NB4 (cell line): ENCODE data around the gene PIP4K2A.

ENCODE experiments used
- MYC ChIP-seq: IDR thresholded peaks from 2 replicates; pipeline ENCODE4 v1.6.1; 2011; ENCODE audit warnings: low read depth, low read length
- POLR2A ChIP-seq: IDR thresholded peaks from 2 replicates; pipeline ENCODE4 v1.6.1; 2011; ENCODE audit warnings: mild to moderate bottlenecking; ENCODE audit not compliant: insufficient read length; ENCODE audit errors: extremely low read depth
- TF ChIP-seq, protein P1 (sequence below): IDR thresholded peaks from one replicate; pipeline ENCODE4 v1.5.1; 2012; ENCODE audit warnings: low read depth, low read length
- TF ChIP-seq, protein P2 (sequence below): IDR thresholded peaks from 2 replicates; pipeline ENCODE4 v1.6.1; 2011; ENCODE audit warnings: low read depth, low read length

DNA sequence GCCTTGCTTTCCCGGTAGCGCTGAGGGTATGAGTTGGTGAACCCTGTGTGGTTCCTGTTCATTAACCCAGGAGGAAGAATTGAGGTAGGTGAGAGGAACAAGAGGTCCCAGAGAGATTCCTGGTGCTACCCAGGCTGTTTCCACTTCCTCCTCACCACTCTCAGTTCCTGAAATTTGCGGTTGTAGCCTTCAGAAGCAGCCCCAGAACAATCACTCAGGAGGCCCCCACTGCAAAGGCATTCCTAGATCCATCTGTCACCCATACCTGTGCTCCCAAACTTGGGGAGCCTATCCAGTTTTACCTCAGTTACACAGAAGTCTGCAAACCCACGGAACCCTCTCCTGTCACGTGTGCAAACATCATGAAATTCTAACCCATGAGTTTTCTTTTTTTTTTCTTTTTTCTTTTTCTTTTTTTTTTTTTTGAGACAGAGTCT lies 9.0 kb upstream of the PIP4K2A start:
- TF ChIP-seq, protein P1, sequence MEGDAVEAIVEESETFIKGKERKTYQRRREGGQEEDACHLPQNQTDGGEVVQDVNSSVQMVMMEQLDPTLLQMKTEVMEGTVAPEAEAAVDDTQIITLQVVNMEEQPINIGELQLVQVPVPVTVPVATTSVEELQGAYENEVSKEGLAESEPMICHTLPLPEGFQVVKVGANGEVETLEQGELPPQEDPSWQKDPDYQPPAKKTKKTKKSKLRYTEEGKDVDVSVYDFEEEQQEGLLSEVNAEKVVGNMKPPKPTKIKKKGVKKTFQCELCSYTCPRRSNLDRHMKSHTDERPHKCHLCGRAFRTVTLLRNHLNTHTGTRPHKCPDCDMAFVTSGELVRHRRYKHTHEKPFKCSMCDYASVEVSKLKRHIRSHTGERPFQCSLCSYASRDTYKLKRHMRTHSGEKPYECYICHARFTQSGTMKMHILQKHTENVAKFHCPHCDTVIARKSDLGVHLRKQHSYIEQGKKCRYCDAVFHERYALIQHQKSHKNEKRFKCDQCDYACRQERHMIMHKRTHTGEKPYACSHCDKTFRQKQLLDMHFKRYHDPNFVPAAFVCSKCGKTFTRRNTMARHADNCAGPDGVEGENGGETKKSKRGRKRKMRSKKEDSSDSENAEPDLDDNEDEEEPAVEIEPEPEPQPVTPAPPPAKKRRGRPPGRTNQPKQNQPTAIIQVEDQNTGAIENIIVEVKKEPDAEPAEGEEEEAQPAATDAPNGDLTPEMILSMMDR = no peak
- no peak for TF ChIP-seq POLR2A
- TF ChIP-seq, protein P2, sequence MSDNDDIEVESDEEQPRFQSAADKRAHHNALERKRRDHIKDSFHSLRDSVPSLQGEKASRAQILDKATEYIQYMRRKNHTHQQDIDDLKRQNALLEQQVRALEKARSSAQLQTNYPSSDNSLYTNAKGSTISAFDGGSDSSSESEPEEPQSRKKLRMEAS = no peak
- TF ChIP-seq MYC = no peak
